ENCODE results near the gene UBE3D.
"Not testable (repeated sequence)": the region's sequence is repeated elsewhere in the genome, so short reads cannot be mapped to it uniquely, and the experiment has no call there.

UBE3D gene

DNA sequence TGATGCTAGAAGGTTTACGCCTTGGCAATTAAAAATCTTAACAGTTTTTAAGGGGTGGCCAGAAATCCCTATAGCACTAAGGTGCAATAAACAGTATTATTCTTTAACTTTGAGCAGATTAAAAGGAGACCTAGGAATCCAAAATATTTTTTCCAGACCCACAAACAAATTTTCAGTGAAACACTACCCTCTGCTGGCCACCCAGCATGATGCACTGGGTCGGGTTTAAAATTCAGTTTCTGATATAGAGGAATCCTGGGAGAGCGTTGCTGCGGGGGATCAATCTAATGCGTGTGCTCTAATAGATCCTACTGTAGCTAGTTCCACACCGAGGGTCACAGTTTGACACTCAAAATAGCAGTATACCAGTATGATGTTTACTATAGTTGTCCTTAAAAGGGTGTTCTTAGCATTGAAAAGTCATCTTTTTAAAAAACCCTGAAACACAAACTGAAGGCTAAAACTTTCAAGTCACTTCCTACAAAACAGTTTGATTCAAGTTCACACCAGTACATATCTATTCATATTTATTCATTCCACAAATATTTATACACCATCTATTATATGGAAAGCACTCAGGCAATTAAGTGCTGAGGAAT is 10.2 kb downstream of the UBE3D start:
- no peak for DNase-seq (ENCODE audit: low read depth in 4 of 4, low spot score in 1 of 4)

DNA sequence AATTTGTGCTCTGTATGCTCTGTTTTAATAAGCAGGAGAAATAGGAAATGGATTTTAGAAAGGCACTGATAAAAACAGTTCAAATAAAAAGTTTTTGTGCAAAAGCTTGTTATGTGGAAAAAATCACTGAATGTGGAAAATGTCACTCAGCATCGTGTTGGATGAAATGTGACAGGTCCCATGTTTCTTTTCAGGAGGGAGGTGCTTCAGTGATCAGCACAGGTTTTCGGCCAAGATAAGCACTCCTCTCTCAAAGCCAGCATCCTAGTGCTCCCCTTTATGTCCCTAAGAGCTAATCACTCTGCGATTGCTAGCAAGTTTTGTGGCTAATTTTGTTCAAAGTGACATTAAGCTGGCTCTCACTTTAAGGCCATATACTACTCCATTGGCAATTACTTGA is 12.0 kb downstream of the UBE3D start:
- DNase-seq (ENCODE audit: low read depth in 4 of 4, low spot score in 1 of 4): no peak

DNA sequence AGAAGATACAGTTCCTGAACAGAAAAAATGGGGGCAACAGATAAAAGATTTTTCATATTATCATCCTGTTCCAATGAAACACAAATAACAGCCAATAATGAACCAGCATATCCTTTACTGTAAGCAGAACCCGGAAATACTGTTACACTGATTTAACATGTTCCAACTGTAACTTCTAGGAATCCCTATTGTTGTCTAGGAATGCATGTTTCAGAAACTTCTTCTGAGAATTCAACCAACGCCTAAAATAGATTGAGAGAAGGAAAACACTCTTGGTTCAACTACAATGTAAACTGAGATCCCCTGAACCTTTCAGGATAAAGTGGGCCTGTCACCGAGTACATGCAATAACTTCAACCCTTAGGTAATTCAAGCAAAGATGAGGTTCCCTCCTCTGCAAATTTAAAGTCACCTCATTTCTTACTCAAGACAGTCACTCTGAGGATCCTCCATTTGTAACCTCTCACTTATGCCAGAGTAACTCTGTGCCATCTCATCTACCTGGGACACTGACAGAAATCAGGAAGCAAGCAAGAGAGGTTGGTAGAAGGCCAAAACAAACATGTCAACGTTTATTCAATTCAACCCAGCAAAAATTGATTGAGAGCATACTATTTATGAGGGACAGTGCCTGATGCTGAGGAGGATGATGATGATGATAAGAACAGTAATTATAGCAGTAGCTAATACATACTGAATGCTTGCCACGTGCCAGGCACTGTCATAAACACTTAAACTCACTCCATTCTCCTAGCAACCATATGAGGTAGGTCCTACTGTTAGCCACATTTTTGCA is 14.1 kb downstream of the UBE3D start:
- DNase-seq (ENCODE audit: low read depth in 4 of 4, low spot score in 1 of 4): no peak

GRCh38 chr6:83047065-83047754 is 18.4 kb downstream of the UBE3D start:
- DNase-seq (ENCODE audit: low read depth in 4 of 4, low spot score in 1 of 4): no peak

GRCh38 chr6:83044091-83044768 is 21.4 kb downstream of the UBE3D start:
- DNase-seq (ENCODE audit: low read depth in 4 of 4, low spot score in 1 of 4): no peak

DNA sequence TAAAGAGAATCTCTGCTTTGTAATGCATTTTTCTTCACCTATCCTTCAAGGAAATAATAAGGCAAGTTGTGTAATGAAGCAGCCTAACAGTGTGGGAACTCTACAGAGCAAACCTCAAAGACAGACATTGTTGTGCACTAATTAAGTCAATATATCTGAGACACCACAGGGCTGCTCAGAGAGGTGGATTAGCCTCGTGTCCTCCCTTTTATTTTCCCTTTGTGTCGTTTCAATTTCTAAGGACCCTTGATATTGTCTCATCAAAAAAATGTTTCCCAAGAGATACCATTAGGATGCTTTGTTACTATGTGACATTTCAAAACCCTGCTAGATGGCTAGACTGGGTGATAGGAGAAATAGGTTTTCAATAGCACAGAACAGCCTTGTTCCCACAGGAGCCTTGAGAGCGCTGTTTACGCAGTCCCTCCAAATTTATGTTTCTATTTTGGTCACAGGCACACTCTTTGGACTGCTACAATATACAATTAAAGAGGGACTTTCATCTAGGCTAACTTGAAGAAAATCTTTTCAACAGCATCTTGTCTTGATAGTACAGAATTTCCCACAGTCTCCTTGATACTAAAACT is 23.1 kb downstream of the UBE3D start:
- DNase-seq (ENCODE audit: low read depth in 4 of 4, low spot score in 1 of 4): no peak

DNA sequence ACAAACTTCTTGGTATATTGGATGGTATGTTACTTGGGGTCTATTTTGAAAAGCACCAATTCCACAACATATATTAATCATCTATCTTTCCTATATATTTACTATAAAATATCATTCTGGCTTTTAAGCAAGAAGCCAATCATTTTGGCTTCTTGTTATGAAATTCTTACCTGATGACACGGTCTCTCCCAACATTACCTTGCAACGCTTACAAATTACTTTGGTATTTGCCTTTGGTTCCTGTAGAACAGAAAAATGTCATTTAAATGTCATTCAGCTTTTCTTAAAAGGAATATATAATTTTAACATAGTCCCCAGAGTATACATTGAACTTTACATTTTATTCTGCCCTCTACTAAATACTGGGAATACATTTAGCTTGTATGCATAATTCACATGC is 27.4 kb downstream of the UBE3D start:
- DNase-seq (ENCODE audit: low read depth in 4 of 4, low spot score in 1 of 4): no peak

- DNase-seq (ENCODE audit: low read depth in 4 of 4, low spot score in 1 of 4): no peak
Observed at GRCh38 chr6:83031689-83032088, 34.0 kb downstream of the UBE3D start.

GRCh38 chr6:83019741-83020140 is 45.9 kb downstream of the UBE3D start:
- no peak for DNase-seq (ENCODE audit: low read depth in 4 of 4, low spot score in 1 of 4)

DNA sequence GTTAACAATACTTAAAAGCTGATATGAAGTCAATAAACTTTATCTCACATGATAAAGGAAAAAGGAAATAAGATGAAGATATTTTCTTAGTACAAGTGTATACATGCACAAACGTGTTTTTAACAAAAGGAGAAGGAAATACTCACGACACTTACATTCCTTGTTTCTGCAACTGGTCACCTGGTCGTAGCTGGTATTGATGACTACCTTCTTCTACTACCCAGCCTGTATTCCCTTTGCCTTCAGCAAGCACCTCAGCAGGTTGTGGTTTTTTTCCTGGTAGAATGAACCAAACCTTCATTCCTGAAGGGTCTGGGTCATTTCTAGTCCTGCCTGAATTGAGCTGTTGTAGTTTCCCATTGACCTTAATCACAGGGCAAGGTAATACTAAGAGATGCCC is 54.5 kb downstream of the UBE3D start:
- not testable (repeated sequence) for DNase-seq (ENCODE audit: low read depth in 4 of 4, low spot score in 1 of 4)

DNA sequence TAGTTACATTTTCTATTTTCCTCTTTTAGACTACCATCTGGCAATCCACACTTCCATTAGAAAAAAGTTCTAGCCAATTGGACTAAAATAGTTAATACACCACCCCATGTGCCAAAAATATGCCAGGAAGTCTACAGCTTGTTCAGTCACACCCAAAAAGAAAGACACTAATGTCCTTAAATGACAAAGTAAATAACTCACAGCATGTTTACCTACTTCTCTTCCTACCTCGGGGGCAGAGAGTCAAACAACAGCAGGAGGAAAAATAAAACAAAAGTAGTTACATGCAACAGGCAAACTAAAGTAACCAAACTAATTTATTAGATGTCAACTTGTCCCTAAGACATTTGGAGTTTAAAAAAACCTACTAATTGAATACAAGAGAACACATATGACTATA is 57.0 kb downstream of the UBE3D start:
- DNase-seq (ENCODE audit: low read depth in 4 of 4, low spot score in 1 of 4): no peak

DNA sequence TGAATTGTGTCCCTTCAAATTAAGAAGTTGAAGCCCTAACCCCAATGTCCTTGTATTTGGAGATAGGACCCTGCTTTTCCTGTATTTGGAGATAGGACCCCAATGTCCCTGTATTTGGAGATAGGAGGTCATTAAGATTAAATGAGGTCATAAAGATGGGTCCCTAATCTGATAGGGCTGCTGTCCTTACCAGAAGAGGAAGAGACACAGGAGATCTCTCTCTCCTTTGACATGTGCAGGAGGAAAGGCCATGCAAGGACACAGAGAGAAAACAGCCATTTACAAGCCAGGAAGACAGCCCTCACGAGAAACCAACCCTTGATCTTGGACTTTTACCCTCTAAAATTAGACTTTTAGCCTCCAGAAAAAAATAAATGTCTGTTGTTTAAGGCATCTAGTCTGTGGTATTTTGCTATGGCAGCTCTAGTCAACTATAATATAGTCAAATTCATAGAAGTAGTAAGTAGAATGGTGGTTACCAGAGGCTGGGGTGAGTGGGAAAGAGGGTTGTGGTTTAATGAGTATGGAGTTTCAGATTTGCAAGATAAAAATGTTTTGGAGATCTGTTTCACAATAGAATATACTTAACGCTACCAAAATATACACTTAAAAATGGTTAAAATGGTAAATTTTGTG is 59.3 kb downstream of the UBE3D start:
- no peak for DNase-seq (ENCODE audit: low read depth in 4 of 4, low spot score in 1 of 4)

- no peak for DNase-seq (ENCODE audit: low read depth in 4 of 4, low spot score in 1 of 4)
Observed at GRCh38 chr6:82996156-82996555, 69.5 kb downstream of the UBE3D start.

- DNase-seq (ENCODE audit: low read depth in 4 of 4, low spot score in 1 of 4): no peak
Observed at GRCh38 chr6:82995066-82995465, 70.6 kb downstream of the UBE3D start.

- no peak for DNase-seq (ENCODE audit: low read depth in 4 of 4, low spot score in 1 of 4)
Observed at GRCh38 chr6:82989736-82990290, 75.8 kb downstream of the UBE3D start.

DNA sequence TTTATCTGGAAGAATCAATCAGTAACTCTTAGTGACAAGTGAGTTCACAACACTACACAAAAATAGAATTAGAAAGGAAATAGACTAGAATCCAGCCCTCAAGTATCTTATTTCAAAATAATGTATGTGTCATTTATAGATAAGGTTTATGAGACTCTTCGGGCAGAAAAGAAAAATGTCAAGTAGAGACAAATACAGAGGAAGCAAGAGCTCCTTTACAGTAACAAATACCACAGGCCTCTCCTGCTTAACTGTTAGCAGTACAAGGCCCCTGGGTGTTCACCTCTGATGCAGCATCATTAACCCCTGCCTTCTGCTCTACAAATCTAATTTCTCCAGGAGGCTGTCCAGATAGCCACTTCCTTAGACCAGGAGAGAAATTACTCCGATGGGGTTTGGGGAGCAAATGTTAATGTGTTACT is 76.7 kb downstream of the UBE3D start:
- DNase-seq (ENCODE audit: low read depth in 4 of 4, low spot score in 1 of 4): no peak

DNA sequence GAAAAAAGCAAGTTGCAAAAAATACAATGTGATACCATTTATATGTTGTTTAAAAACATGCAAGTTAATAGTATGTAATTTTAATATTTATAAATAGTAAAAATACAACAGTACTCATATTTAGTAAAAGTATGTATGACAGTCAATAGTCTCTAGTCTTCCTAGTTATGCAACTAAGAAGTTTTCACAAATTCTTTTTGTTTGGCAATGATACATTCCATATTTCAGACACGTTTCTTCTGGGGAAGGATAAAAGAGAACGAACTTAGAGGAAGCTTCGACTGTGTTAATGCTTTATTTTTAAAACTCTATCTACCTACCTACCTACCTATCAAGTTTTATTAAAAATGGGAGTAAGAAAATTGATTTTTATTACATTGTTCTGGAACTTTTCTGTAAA is 77.7 kb downstream of the UBE3D start:
- DNase-seq (ENCODE audit: low read depth in 4 of 4, low spot score in 1 of 4): no peak

DNA sequence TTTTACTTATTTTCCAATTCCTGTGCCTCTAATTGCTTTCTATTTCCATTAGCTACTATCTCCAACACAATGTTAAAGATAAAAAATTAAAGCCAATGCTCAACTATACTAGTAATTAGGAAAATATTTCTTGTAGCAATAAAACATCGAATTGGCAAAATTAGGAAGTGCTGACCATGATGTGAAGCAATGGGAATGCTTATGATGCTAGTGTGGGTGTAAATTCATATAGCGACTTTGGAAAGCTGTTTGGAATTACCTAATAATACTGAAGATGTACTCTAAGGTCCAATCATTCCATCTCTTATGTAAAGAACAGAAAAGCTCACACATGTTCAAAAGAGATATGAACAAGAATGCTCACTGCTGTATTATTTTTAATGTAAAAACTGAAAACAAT is 78.2 kb downstream of the UBE3D start:
- no peak for DNase-seq (ENCODE audit: low read depth in 4 of 4, low spot score in 1 of 4)

DNA sequence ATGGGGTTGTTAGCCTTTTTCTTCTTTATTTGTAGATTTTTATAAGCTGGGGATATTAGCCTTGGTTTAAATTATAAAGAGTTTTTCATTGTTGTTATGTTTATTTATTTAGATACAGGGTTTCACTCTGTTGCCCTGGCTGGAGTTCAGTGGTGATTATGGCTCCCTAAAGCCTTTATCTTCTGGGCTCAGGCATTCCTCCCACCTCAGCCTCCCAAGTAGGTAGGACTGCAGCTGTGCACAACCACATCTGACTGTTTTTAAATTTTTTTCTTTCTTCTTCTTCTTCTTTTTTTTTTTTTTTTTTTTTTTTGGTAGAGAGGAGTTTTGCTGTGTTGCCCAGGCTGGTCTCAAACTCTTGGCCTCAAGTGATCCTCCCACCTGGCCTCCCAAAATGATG is 80.9 kb downstream of the UBE3D start:
- no peak for DNase-seq (ENCODE audit: low read depth in 4 of 4, low spot score in 1 of 4)

- no peak for DNase-seq (ENCODE audit: low read depth in 4 of 4, low spot score in 1 of 4)
Observed at GRCh38 chr6:82980086-82980485, 85.6 kb downstream of the UBE3D start.

DNA sequence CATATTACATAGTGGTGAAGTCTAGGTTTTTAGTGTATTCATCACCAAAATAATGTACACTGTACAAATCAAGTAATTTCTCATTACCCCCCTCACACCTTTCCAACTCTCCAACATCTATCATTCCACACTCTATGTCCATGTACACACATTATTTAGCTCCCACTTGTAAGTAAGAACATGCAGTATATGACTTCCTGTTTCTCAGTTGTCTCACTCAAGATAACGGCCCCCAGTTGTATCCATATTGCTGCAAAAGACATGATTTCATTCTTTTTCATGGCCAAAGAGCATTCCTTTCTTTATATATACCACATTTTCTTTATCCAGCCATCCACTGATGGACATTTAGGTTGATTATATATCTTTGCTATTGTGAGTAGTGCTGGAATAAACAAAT is 86.0 kb downstream of the UBE3D start:
- DNase-seq (ENCODE audit: low read depth in 4 of 4, low spot score in 1 of 4): no peak
